HG03175 (cell line): ENCODE data around the gene TSPYL6.
"Not testable (repeated sequence)": the region's sequence is repeated elsewhere in the genome, so short reads cannot be mapped to it uniquely, and the experiment has no call there.

Source experiments
- ATAC-seq: cut with Tn5 transposase; IDR thresholded peaks from one replicate; pipeline ENCODE4 v1.9.1; 2021; ENCODE audit warnings: mild to moderate bottlenecking, moderate library complexity; ENCODE audit not compliant: unreplicated experiment

TSPYL6 gene

GRCh38 chr2:54256091-54256694 lies at the start of gene TSPYL6:
TSS of gene TSPYL6 (minus strand) at chr2:54256229. CDS start at chr2:54256151, 78 bp downstream.
- ATAC-seq, result no peak

- ATAC-seq, result no peak
These were observed 47.6 kb upstream of the TSPYL6 start for GRCh38 chr2:54303631-54304030.

- no peak for ATAC-seq
These were observed 42.5 kb upstream of the TSPYL6 start for GRCh38 chr2:54298514-54298913.

- ATAC-seq, result no peak
These were observed 39.9 kb upstream of the TSPYL6 start for GRCh38 chr2:54295911-54296310.

- ATAC-seq, result not testable (repeated sequence)
These were observed 38.6 kb upstream of the TSPYL6 start for GRCh38 chr2:54294665-54295064.

- no peak for ATAC-seq
These were observed 34.5 kb upstream of the TSPYL6 start for GRCh38 chr2:54290356-54291025.

GRCh38 chr2:54289917-54290316 lies 33.9 kb upstream of the TSPYL6 start:
- ATAC-seq, result no peak

- no peak for ATAC-seq
These were observed 31.5 kb upstream of the TSPYL6 start for GRCh38 chr2:54287532-54287931.

- no peak for ATAC-seq
These were observed 29.4 kb upstream of the TSPYL6 start for GRCh38 chr2:54285451-54285850.

GRCh38 chr2:54284826-54285225 lies 28.8 kb upstream of the TSPYL6 start:
- ATAC-seq, result no peak

- no peak for ATAC-seq
These were observed 23.4 kb upstream of the TSPYL6 start for GRCh38 chr2:54279385-54279784.

GRCh38 chr2:54275541-54275940 lies 19.5 kb upstream of the TSPYL6 start:
- ATAC-seq, result no peak

- ATAC-seq, result no peak
These were observed 18.8 kb upstream of the TSPYL6 start for GRCh38 chr2:54274781-54275242.

- ATAC-seq, result peak; percentile 90
These were observed 16.0 kb upstream of the TSPYL6 start for GRCh38 chr2:54271843-54272627.

GRCh38 chr2:54271189-54271588 lies 15.2 kb upstream of the TSPYL6 start:
- no peak for ATAC-seq

- no peak for ATAC-seq
These were observed 11.5 kb upstream of the TSPYL6 start for GRCh38 chr2:54267577-54267976.

- ATAC-seq, result not testable (repeated sequence)
These were observed 9.1 kb upstream of the TSPYL6 start for GRCh38 chr2:54265081-54265480.

GRCh38 chr2:54262015-54262765 lies 6.2 kb upstream of the TSPYL6 start:
- ATAC-seq, result no peak

GRCh38 chr2:54261537-54261936 lies 5.5 kb upstream of the TSPYL6 start:
- no peak for ATAC-seq

- no peak for ATAC-seq
These were observed 4.2 kb upstream of the TSPYL6 start for GRCh38 chr2:54260241-54260595.
